Effector CD8-positive, alpha-beta T cell (primary cell): ENCODE data around the gene IP6K2.
A peak's percentile ranks its signal among the peaks of the same experiment; 100 is the strongest.

Experiments
- DNase-seq: peaks from one replicate; lab custom pipeline; 2025; lab: John Stamatoyannopoulos, UW

The IP6K2 gene

GRCh38 chr3:48690846-48691458, 26.1 kb downstream of the IP6K2 start:
- no peak for DNase-seq

DNA sequence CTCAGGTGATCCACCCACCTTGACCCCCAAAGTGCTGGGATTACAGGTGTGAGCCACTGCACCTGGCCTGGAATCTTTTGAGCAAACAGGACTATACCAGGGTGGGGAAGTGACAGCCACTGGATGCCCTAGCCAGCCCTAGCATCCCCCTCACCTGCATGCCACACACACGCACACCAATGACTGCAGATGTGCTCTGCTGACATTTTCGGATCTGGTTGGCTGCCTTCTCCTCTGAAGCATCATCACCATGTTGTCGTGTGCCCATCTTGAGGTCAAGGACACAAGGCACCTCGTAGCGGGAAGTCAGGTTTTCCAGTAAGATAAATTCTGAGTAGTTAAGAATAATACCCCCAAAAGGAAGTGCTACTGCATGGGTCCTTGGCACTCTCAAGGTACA, 27.6 kb downstream of the IP6K2 start:
- no peak for DNase-seq

GRCh38 chr3:48688737-48689075, 28.3 kb downstream of the IP6K2 start:
- DNase-seq: no peak

- no peak for DNase-seq
Measured at GRCh38 chr3:48688032-48688736, 28.8 kb downstream of the IP6K2 start.

- no peak for DNase-seq
Measured at GRCh38 chr3:48687220-48687678, 29.8 kb downstream of the IP6K2 start.

DNA sequence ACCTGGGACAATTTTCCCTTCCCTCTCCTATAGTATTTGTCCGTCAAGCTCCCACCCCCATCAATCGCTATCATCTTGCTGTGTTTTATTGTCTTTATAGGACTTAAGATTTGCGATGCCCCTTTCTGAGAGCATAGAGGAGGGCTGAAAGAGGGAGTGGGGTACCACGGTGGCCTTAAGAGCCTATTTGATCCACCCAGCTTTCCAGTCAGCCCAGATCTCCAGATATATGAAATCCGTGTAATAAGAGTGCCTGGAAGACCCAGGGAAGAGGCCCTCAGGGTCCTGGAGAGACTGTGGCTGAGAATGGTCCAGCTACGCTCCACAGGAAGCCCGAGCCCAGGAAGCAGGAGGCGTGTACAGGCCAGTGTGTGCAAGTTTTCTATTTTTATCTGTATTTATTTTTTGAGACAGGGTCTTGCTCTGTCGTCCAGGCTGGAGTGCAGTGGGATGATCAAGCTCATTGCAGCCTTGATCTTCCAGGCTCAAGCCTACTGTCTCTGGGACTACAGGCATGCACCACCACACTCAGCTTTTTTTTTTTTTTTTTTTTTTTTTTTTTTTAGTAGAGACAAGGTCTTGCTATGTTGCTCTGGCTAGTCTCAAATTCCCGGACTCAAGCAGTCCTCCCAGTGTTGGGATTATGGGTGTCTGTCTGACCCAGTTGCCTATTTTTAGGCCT, 30.3 kb downstream of the IP6K2 start:
- no peak for DNase-seq

- peak; percentile 89 for DNase-seq
Measured at GRCh38 chr3:48685603-48686511, 31.2 kb downstream of the IP6K2 start, which contains the start of gene NCKIPSD. Gene NCKIPSD, minus strand, starts transcription at chr3:48685915. Its CDS starts 108 bp downstream, at chr3:48685807.

GRCh38 chr3:48685293-48685602, 31.8 kb downstream of the IP6K2 start:
- no peak for DNase-seq

DNA sequence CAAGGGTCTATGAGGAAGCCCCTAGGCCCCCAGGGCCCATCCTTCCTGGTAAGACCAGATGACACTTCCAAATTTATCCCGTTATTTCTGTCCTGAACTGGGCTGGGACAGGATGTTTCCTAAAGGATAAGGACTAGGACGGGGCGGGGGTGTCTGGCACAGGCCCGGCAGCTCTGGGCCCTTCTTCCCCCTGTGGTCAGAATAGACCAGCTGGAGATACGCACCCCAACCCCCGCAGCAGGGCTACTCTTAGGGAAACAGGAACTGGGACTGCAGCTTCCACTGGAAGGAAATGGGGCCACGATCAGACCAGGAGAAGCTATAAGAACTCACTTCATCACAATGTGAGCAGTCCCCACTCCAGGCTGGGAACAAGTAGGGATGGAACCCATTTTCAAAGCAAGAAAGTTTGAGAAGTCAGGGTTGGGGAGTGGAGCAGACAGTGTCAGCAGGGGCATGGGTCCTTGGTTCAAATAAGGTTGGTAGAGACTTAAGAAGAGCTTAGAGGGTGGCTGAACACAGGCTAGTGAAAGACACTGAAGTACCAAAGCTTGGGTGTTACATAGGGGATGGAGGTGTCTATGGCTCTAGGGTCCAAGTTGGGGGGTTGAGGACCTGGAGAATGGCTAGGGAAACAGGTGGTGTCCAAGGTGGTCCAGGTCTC, 32.4 kb downstream of the IP6K2 start:
- no peak for DNase-seq

GRCh38 chr3:48684054-48684349, 33.0 kb downstream of the IP6K2 start:
- no peak for DNase-seq

GRCh38 chr3:48682786-48683185, 34.2 kb downstream of the IP6K2 start:
- no peak for DNase-seq

DNA sequence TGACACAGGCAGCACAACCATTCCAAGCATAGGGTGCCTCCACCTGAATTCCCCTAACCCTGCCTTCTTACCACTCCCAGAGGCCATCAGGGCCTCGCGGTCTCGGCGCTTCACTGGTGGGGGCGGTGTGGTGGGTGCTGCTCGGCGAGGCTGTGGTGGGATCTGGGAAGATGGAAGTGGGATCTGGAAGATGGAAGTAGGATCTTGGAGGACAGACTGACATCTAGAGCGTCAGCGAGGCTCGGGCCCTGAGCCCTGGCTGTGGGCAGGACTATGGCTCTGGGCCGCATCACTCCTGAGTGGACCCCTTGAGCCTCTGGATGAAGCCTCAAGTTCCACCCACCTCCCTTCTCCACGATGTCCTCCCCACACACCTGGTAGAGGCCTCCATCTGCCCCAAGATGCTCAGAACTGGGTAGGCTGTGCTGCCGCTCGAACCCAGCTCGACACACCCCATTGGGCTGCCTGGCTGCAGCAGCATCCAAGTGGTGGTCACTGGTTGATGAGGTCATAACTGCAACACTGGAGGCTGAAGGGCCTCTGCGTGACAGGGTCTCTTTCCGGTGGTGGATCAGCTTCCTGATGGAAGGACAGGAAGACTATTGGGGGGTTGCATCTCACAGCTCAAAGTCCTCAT, 34.9 kb downstream of the IP6K2 start:
- no peak for DNase-seq

DNA sequence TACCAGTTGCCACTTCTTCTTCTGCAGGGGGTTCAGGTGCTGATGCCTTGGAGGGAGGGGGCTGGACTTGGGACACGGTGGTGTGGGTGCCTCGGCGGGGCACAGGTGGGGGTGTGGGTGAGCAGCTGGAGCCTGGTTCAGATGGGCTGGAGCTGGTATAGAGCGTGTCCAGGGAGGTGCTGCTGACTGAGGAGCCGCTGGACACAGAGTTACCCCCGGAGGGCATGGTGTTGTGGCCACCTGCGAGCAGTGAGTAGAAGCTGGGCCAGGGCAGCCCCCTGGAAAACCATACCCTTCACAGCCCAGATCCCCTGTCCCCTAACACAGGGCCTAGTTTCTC, 35.5 kb downstream of the IP6K2 start:
- DNase-seq: no peak

DNA sequence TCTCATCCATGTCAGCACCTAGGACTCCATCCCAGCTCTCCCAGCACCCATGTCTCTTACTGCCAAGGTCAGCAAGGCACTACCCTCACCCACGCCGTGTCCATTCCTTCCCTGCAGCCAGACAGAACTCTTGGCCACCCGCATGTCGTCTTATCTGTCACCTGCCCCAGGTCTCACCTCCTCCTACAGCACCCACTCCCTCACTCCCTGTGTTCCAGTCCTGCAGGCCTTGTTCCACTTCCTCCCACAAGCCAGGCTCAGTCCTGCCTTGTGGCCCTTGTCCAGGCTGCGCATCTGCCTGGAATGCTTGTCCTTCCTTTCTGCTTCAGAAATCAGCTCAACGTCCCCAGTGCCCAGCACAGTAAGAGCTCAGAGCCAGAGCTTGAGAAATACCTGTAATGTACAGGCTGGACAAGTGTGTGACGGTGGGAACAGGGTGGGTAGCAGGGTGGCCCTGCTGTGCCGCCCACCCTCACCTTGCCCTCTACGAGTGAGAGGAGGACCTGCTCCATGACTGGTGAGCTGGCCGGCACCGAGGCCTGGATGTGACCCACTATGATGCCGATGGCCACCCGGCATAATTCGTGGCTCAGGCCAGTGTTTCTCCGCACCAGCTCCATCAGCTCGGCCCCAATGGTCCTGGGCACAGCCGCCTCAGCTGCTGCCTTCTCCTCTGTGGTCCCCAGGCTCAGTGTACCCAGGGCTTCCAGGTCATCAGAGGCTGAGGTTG, 36.0 kb downstream of the IP6K2 start:
- no peak for DNase-seq

- DNase-seq: no peak
Measured at GRCh38 chr3:48679411-48680391, 37.3 kb downstream of the IP6K2 start.

DNA sequence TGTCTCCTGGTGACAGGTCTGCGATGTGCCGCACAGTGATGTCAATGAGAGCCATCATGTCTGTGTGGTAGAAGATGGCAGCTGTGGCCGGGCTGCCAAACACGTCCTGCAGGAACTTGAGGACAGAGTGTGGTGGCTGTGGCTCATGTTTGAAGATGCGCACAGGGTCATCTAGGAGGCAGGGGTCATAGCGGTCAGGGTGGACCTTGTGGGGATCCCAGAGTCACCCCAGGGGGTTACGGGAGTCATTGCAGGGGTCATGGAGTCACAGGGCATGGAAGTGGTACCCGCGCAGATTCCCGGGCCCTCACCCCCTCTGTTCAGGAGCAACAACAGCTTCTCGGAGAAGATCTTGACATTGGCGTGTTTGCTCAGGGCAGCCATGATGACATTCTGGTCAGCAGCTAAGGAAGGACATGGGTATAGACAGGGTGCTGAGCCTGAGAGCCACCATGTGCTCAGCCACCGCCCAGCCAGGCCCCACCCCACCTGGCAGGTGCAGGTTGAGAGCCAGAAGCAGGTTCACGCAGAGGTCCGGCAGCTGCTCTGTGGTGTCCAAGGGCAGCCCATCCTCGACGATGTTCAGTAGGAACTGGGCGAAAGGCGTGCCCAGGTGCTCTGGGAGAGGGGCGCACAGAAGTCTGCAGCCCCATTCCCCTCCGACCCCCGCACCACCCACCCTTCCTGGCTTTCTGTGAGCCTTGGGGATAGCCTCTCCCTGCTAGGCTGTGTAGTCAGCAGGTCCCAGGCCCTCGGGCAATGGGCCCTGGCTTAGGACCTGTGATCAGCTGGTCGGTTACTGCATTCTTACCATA, 38.2 kb downstream of the IP6K2 start:
- DNase-seq: no peak

DNA sequence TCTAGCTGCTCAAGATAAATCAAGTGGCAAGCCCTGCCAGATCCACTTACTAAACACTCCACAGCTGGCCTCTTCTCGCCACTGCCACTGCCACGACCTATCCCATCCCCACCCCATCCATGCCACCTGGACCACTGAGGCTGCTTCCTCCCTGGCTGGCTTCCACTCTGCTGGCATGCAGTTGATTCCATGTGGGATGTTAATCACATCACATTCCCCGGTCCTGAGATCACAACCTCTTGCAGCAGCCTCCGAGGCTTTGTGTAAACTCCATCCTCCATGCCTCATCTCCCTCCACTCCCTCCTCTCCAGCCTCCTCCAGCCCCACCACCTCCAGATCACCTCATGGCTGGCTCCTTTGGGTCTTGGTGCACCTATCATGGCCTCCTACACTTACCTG, 39.0 kb downstream of the IP6K2 start:
- DNase-seq: no peak

DNA sequence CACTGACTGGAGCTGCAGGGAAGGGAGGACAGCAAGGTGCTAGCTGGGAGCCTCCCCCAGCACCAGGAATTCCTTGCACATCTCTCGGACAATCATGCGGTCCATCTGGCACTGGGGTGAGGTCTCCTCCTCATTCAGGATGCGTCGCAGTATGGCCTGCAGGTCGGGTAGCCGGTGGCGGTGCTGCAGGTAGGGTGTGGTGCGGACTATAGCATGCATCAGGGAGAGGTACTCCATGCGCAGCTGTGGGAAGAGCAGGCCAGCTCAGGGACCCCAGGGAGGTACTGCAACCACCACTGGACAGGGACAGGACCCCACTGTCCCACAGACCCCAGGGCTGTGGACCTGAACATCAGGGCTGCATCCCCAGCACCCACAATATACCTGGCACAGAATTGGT, 42.5 kb downstream of the IP6K2 start:
- no peak for DNase-seq

GRCh38 chr3:48672522-48672921, 44.5 kb downstream of the IP6K2 start:
- DNase-seq: no peak
